HG03354 (cell line): ENCODE measurements around the gene SLC35F5.
"Not testable (repeated sequence)": the region's sequence is repeated elsewhere in the genome, so short reads cannot be mapped to it uniquely, and the experiment has no call there.

ENCODE experiments used
- ATAC-seq: cut with Tn5 transposase; IDR thresholded peaks from one replicate; pipeline ENCODE4 v1.9.1; 2021; ENCODE audit warnings: mild to moderate bottlenecking; ENCODE audit not compliant: unreplicated experiment, poor library complexity, severe bottlenecking

The SLC35F5 gene

GRCh38 chr2:113757138-113757657, 756 bp upstream of the SLC35F5 start:
- no peak for ATAC-seq

GRCh38 chr2:113755835-113756354, 547 bp downstream of the SLC35F5 start:
- ATAC-seq = peak; percentile 49

- no peak for ATAC-seq
Measured at GRCh38 chr2:113755035-113755834, 1.2 kb downstream of the SLC35F5 start.

- ATAC-seq = no peak
Measured at GRCh38 chr2:113754160-113754559, 2.3 kb downstream of the SLC35F5 start.

GRCh38 chr2:113750385-113750784, 6.1 kb downstream of the SLC35F5 start:
- ATAC-seq = no peak

- ATAC-seq = no peak
Measured at GRCh38 chr2:113741091-113741490, 15.4 kb downstream of the SLC35F5 start.

- no peak for ATAC-seq
Measured at GRCh38 chr2:113739849-113740248, 16.6 kb downstream of the SLC35F5 start.

- ATAC-seq = peak; percentile 56
Measured at GRCh38 chr2:113734185-113734584, 22.3 kb downstream of the SLC35F5 start.

- no peak for ATAC-seq
Measured at GRCh38 chr2:113724010-113724409, 32.4 kb downstream of the SLC35F5 start.

- ATAC-seq = no peak
Measured at GRCh38 chr2:113723411-113723810, 33.0 kb downstream of the SLC35F5 start.

- no peak for ATAC-seq
Measured at GRCh38 chr2:113720167-113720566, 36.3 kb downstream of the SLC35F5 start.

- no peak for ATAC-seq
Measured at GRCh38 chr2:113716291-113716690, 40.2 kb downstream of the SLC35F5 start.

- ATAC-seq = peak; percentile 62
Measured at GRCh38 chr2:113712941-113713340, 43.5 kb downstream of the SLC35F5 start.

GRCh38 chr2:113711851-113712250, 44.6 kb downstream of the SLC35F5 start:
- ATAC-seq = no peak

GRCh38 chr2:113709022-113709421, 47.4 kb downstream of the SLC35F5 start:
- no peak for ATAC-seq

GRCh38 chr2:113707106-113707505, 49.3 kb downstream of the SLC35F5 start:
- ATAC-seq = no peak

- ATAC-seq = no peak
Measured at GRCh38 chr2:113705982-113706523, 50.4 kb downstream of the SLC35F5 start.

GRCh38 chr2:113704300-113704993, 52.0 kb downstream of the SLC35F5 start:
- not testable (repeated sequence) for ATAC-seq

- no peak for ATAC-seq
Measured at GRCh38 chr2:113703386-113704299, 52.8 kb downstream of the SLC35F5 start.
